ENCODE data around the gene NEDD4. TPM values are rescaled to one million over a fixed set of nuclear protein-coding genes. Genes with fewer than 3 reads are reported as not detected.

NEDD4 gene
- total RNA-seq, 4 donors from 2014 or later: 16.7 to 40.4 (median 29.4) TPM

- 79 to 81% methylated on average over 3 of the region's 3 CpGs for WGBS, 2 donors
- intact Hi-C loops (cut with DNase I; ENCODE audit: low total_unique reads): no loop called here
- no peak for TF ChIP-seq CTCF (IDR thresholded peaks at IDR 0.05)
- TF ChIP-seq POLR2A (IDR thresholded peaks at IDR 0.05): no peak
- H3K4me3 ChIP-seq (ENCODE audit: low read depth, poor library complexity, severe bottlenecking): no peak overlapping the region
- DNase-seq (ENCODE audit: low spot score in 2 of 2): no peak
Observed at GRCh38 chr15:55894399-55894965, 98.9 kb downstream of the NEDD4 start.

- TF ChIP-seq POLR2A (IDR thresholded peaks at IDR 0.05) (no peak), CTCF (IDR thresholded peaks at IDR 0.05) (no peak)
- H3K4me3 ChIP-seq (ENCODE audit: low read depth, poor library complexity, severe bottlenecking): no peak overlapping the region
- no peak for DNase-seq (ENCODE audit: low spot score in 2 of 2)
- 81 to 89% methylated on average over 3 of the region's 3 CpGs for WGBS, 2 donors
- intact Hi-C loops (cut with DNase I; ENCODE audit: low total_unique reads): no loop called here
Observed at GRCh38 chr15:55893852-55894251, 99.6 kb downstream of the NEDD4 start.

- DNase-seq (ENCODE audit: low spot score in 2 of 2): no peak
- WGBS, 2 donors: 69 to 71% methylated on average over 1 of the region's 1 CpG
- TF ChIP-seq CTCF (IDR thresholded peaks at IDR 0.05): no peak
- TF ChIP-seq POLR2A (IDR thresholded peaks at IDR 0.05): no peak
- H3K4me3 ChIP-seq (ENCODE audit: low read depth, poor library complexity, severe bottlenecking): no peak overlapping the region
- intact Hi-C loops (cut with DNase I; ENCODE audit: low total_unique reads): no loop called here
Observed at GRCh38 chr15:55891196-55891595, 102.2 kb downstream of the NEDD4 start.

- TF ChIP-seq CTCF (IDR thresholded peaks at IDR 0.05) (no peak), POLR2A (IDR thresholded peaks at IDR 0.05) (no peak)
- DNase-seq (ENCODE audit: low spot score in 2 of 2): no peak
- no peak overlapping the region for H3K4me3 ChIP-seq (ENCODE audit: low read depth, poor library complexity, severe bottlenecking)
- intact Hi-C loops (cut with DNase I; ENCODE audit: low total_unique reads): no loop called here
Observed at GRCh38 chr15:55884223-55884622, 109.2 kb downstream of the NEDD4 start.

- no peak for DNase-seq (ENCODE audit: low spot score in 2 of 2)
- intact Hi-C loops (cut with DNase I; ENCODE audit: low total_unique reads): no loop called here
- no peak for TF ChIP-seq CTCF (IDR thresholded peaks at IDR 0.05)
- TF ChIP-seq POLR2A (IDR thresholded peaks at IDR 0.05): no peak
- H3K4me3 ChIP-seq (ENCODE audit: low read depth, poor library complexity, severe bottlenecking): no peak overlapping the region
Observed at GRCh38 chr15:55879181-55879580, 114.2 kb downstream of the NEDD4 start.

- TF ChIP-seq CTCF (IDR thresholded peaks at IDR 0.05): no peak
- TF ChIP-seq POLR2A (IDR thresholded peaks at IDR 0.05): no peak
- H3K4me3 ChIP-seq (ENCODE audit: low read depth, poor library complexity, severe bottlenecking): no peak overlapping the region
- no peak for DNase-seq (ENCODE audit: low spot score in 2 of 2)
- WGBS, 2 donors: 76 to 82% methylated on average over 4 of the region's 4 CpGs
- intact Hi-C loops (cut with DNase I; ENCODE audit: low total_unique reads): no loop called here
Observed at GRCh38 chr15:55873024-55873720, 120.2 kb downstream of the NEDD4 start.

All from lower leg skin (tissue), 4 donors.